Parathyroid adenoma (tissue), 2 donors: ENCODE data around the gene ST3GAL3.

Experiments used
- H2AFZ ChIP-seq: fragments of 300-600 bp; sonication (generic); one replicate; pipeline ENCODE4 v1.7.0; 2017; ENCODE audit warnings: antibody characterized with exemption, mild to moderate bottlenecking
- H3K27ac ChIP-seq: fragments of 300-600 bp; sonication (generic); one replicate; pipeline ENCODE4 v1.7.0; 2017
- H3K27me3 ChIP-seq: fragments of 300-600 bp; sonication (generic); one replicate; pipeline ENCODE4 v1.7.0; 2017; ENCODE audit warnings: low read length; ENCODE audit not compliant: control insufficient read depth, insufficient read depth
- H3K36me3 ChIP-seq: fragments of 300-600 bp; sonication (generic); one replicate; pipeline ENCODE4 v1.7.0; 2017; ENCODE audit warnings: low read length; ENCODE audit not compliant: control insufficient read depth, insufficient read depth
- H3K4me1 ChIP-seq: fragments of 300-600 bp; sonication (generic); one replicate; pipeline ENCODE4 v1.7.0; 2017; ENCODE audit warnings: control low read depth
- H3K4me2 ChIP-seq: fragments of 300-600 bp; sonication (generic); one replicate; pipeline ENCODE4 v1.7.0; 2017; ENCODE audit warnings: low read length
- H3K4me3 ChIP-seq: fragments of 300-600 bp; sonication (generic); one replicate; pipeline ENCODE4 v1.7.0; 2017; ENCODE audit warnings: low read depth, low read length
- H3K79me2 ChIP-seq: fragments of 300-600 bp; sonication (generic); one replicate; pipeline ENCODE4 v1.7.0; 2017; ENCODE audit warnings: control low read depth
- H3K9ac ChIP-seq: fragments of 300-600 bp; sonication (generic); one replicate; pipeline ENCODE4 v1.7.0; 2017; ENCODE audit warnings: mild to moderate bottlenecking
- H3K9me3 ChIP-seq: fragments of 300-600 bp; sonication (generic); one replicate; pipeline ENCODE4 v1.7.0; 2017; ENCODE audit warnings: low read length; ENCODE audit not compliant: control insufficient read depth
- TF ChIP-seq, protein P1 (sequence below): fragments of 300-600 bp; sonication (generic); IDR thresholded peaks from one replicate; pipeline ENCODE4 v1.7.0; 2017; ENCODE audit warnings: antibody characterized with exemption, mild to moderate bottlenecking
- donor health status: primary hyperparathyroidism.

The ST3GAL3 gene

GRCh38 chr1:43870306-43870705 is 163.0 kb downstream of the ST3GAL3 start:
- Histone ChIP-seq H3K9me3 (no peaks in the 10 kb centered on the region), H3K27ac (no peak overlapping the region), H3K27me3 (no peaks in the 10 kb centered on the region), H3K79me2 (no peaks in the 10 kb centered on the region), H3K9ac (no peak overlapping the region), H3K4me2 (no peak overlapping the region), H3K4me3 (no peak overlapping the region), H3K36me3 (no peaks in the 10 kb centered on the region), H2AFZ (no peak overlapping the region), H3K4me1 (no peaks in the 10 kb centered on the region)
- TF ChIP-seq, protein P1, sequence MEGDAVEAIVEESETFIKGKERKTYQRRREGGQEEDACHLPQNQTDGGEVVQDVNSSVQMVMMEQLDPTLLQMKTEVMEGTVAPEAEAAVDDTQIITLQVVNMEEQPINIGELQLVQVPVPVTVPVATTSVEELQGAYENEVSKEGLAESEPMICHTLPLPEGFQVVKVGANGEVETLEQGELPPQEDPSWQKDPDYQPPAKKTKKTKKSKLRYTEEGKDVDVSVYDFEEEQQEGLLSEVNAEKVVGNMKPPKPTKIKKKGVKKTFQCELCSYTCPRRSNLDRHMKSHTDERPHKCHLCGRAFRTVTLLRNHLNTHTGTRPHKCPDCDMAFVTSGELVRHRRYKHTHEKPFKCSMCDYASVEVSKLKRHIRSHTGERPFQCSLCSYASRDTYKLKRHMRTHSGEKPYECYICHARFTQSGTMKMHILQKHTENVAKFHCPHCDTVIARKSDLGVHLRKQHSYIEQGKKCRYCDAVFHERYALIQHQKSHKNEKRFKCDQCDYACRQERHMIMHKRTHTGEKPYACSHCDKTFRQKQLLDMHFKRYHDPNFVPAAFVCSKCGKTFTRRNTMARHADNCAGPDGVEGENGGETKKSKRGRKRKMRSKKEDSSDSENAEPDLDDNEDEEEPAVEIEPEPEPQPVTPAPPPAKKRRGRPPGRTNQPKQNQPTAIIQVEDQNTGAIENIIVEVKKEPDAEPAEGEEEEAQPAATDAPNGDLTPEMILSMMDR = no peak

DNA sequence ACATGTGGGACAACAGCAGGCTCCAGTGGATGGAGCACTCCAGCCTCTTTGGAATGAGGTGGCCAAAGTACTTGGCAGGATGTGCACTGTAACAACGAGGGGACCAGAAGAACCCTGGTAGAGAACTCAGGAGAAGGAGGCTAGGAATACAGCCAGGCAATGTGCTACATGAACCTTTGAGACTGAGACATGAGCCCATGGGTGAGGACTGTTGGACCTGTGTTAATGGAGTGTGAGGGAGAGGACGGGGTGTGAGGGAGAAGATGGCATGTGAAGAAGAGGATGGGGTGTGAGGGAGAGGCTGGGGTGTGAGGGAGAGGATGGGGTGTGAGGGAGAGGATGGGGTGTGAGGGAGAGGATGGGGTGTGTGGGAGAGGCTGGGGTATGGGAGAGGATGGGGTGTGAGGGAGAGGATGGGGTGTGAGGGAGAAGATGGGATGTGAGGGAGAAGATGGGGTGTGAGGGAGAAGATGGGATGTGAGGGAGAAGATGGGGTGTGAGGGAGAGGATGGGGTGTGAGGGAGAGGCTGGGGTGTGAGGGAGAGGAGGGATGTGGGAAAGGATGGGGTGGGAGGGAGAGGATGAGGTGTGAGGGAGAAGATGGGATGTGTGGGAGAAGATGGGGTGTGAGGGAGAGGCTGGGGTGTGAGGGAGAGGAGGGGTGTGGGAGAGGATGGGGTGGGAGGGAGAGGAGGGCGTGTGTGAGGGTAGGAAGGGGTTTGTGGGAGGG is 164.0 kb downstream of the ST3GAL3 start:
- no peaks in the 10 kb centered on the region for H3K79me2 ChIP-seq
- H2AFZ ChIP-seq = no peak overlapping the region
- H3K4me1 ChIP-seq = no peaks in the 10 kb centered on the region
- H3K4me3 ChIP-seq = no peak overlapping the region
- no peak overlapping the region for H3K9ac ChIP-seq
- H3K27ac ChIP-seq = no peak overlapping the region
- TF ChIP-seq, protein P1 = no peak
- no peaks in the 10 kb centered on the region for H3K27me3 ChIP-seq
- H3K36me3 ChIP-seq = no peaks in the 10 kb centered on the region
- no peak overlapping the region for H3K4me2 ChIP-seq
- H3K9me3 ChIP-seq = no peaks in the 10 kb centered on the region

DNA sequence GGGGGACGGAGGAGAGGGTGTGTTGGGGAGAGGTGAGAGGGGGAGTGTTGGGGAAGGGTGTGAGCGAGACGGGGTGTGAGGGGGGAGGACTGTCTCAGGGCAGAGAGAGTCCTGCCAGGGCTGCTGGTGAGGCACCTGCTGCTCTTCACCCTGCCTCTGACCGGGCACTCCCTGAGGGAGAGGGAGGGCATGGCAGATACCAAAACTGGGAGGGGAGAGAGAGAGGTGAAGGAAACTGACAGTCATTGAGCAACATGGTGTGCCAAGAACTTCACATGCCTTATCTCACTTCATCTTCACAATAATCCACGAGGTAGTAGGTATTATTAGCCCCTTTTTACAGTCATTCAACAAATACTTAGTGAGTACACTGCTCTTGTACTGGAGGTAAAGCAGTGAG is 164.9 kb downstream of the ST3GAL3 start:
- no peaks in the 10 kb centered on the region for H3K27me3 ChIP-seq
- no peak overlapping the region for H3K9ac ChIP-seq
- H3K4me2 ChIP-seq = no peak overlapping the region
- no peaks in the 10 kb centered on the region for H3K79me2 ChIP-seq
- TF ChIP-seq, protein P1 = no peak
- H3K4me1 ChIP-seq = no peaks in the 10 kb centered on the region
- H3K4me3 ChIP-seq = no peak overlapping the region
- no peak overlapping the region for H2AFZ ChIP-seq
- H3K27ac ChIP-seq = no peak overlapping the region
- no peaks in the 10 kb centered on the region for H3K9me3 ChIP-seq
- H3K36me3 ChIP-seq = no peaks in the 10 kb centered on the region

- H3K27me3 ChIP-seq = no peaks in the 10 kb centered on the region
- no peaks in the 10 kb centered on the region for H3K36me3 ChIP-seq
- H3K4me3 ChIP-seq = no peak overlapping the region
- no peak overlapping the region for H3K27ac ChIP-seq
- no peaks in the 10 kb centered on the region for H3K79me2 ChIP-seq
- TF ChIP-seq, protein P1 = no peak
- H2AFZ ChIP-seq = no peak overlapping the region
- no peaks in the 10 kb centered on the region for H3K4me1 ChIP-seq
- no peak overlapping the region for H3K4me2 ChIP-seq
- no peak overlapping the region for H3K9ac ChIP-seq
- H3K9me3 ChIP-seq = no peaks in the 10 kb centered on the region
Measured at GRCh38 chr1:43873851-43874250, 166.5 kb downstream of the ST3GAL3 start.

DNA sequence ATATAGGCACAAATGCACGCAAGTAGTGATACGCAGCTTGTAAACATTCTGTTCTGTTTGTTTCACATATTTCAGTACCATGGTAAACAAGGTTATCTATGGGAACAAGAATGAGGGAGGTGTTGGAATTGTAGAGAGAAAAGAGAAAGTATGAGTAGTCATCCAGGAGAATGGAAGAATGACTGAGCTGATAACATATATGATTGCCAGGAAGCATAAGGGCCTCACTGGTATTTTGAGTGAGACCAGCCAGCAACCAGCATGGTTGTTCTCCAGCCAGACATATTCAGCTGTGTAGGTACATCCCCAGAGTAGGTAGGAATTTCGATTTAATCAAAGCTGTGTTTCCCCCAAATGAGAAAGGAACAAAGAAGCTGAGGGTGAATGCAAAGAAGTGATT is 167.4 kb downstream of the ST3GAL3 start:
- Histone ChIP-seq H3K4me1 (no peaks in the 10 kb centered on the region), H3K27me3 (no peaks in the 10 kb centered on the region), H3K4me3 (no peak overlapping the region), H3K79me2 (no peaks in the 10 kb centered on the region), H3K4me2 (no peak overlapping the region), H3K9me3 (no peaks in the 10 kb centered on the region), H3K9ac (no peak overlapping the region), H3K36me3 (no peaks in the 10 kb centered on the region), H2AFZ (no peak overlapping the region), H3K27ac (no peak overlapping the region)
- TF ChIP-seq, protein P1 = no peak
